Smooth muscle cell of the coronary artery (primary cell): Measurements from ENCODE around the gene DBN1. TPM values are rescaled to one million over a fixed set of nuclear protein-coding genes. Genes with fewer than 3 reads are reported as not detected.

ENCODE experiments used
- total RNA-seq: library from RNA; depleted of rRNA; stranded (reverse); fragments of >200 nt; gene quantifications from 2 replicates; pipeline ENCODE4 v1.2.3, GENCODE V29; 2014; ENCODE audit warnings: low replicate concordance

Gene DBN1
- 150 and 201 TPM in 2 replicates for total RNA-seq

GRCh38 chr5:177473443-177474001, at the start of gene DBN1:
TSS of gene DBN1 (minus strand) at chr5:177473634. CDS start at chr5:177473521, 113 bp downstream.

DNA sequence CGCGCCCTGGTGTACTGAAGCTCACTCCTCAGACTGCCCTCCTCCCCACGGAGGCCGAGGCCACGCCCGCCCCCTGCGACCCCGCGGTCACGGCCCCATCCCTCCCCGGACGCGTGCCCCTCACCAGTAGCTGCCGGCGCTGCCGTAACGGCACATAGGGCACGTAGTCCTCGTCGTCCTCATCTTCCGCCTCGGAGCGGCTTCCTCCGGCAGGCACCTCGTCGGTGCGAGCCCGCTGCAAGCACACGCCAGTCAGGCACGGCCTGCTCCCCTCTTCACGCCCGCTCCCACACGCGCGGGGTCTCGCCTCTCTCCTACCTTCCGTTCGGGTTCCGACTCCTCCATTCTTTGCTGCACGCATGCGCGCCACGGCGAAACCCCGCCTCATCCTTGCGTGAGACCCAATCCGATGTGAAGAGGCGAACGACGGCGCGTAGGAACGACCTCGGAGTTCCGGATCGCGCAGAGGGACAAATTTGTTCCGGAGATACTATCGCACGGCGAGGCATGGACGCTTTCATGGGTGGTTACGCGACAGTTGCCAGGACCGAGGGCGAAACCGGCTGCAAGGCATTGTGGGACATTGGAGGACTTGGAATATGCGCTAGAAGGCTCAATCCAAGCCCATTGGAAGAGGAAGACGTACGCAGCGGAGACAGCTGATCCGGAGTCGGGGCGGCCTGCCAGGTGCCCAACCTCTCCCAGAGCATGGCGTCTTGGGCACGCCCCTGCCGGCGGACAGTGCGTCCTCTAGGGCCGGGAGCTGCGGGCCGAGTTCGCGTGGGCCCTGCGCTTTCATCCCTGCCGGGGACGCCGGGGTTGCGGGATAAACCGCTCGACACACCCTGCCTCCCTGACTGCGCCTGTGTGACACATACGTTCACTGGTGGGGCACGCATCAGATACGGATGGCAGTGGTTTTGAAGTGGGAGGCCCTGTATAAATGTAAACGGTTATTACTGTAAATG, 43.5 kb upstream of the DBN1 start, which contains the start of gene DDX41:
Gene DDX41, minus strand, starts transcription at position 361 of the 968 bp plus-strand sequence. Its CDS starts 16 bp downstream, at position 345.

DNA sequence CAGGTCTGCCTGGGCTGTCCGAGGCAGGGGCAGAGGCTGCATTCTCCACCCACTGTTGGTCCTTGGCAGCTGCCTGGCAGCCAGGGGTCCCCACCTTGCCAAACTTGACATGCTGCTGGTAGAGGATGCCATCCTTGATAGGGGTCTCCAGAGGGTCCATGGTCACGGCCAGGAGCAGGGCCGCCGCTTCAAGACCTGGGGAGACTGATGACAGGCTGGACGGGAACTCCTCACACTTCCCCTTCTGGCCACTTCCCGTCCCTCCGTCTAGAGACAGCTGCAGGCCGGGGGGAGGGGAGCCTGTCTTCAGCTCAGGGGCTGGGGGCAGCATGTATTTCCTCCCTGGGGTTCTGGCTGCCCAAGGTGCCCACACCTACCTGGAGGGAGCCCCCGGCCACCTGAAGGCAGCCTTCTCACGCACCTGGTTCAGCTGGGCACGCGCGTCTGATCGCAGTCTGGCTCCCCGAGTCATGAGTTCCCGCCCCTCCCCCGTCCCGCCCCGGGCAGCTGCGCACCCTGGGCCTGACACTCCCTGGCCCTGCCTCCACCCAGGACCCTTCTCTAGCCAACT, 36.0 kb upstream of the DBN1 start, which contains the start of gene DOK3:
Gene DOK3, minus strand, starts transcription at position 446 of the 571 bp plus-strand sequence. Its CDS starts 286 bp downstream, at position 160.

GRCh38 chr5:177497292-177498012, 24.0 kb upstream of the DBN1 start, which contains the start of gene PDLIM7:
TSS of gene PDLIM7 (minus strand) at chr5:177497604. CDS start at chr5:177496512, 1,092 bp downstream.

GRCh38 chr5:177446200-177447065, 27.0 kb downstream of the DBN1 start, which contains the start of gene PRR7:
TSS of gene PRR7 (plus strand) at chr5:177446814. CDS start at chr5:177455068, 8,254 bp downstream.

GRCh38 chr5:177426566-177427210, 46.7 kb downstream of the DBN1 start, which contains the start of gene GRK6:
TSS of gene GRK6 (plus strand) at chr5:177426676. CDS start at chr5:177426846, 170 bp downstream.

GRCh38 chr5:177409043-177409801, 64.2 kb downstream of the DBN1 start, which contains the start of gene F12:
TSS of gene F12 (minus strand) at chr5:177409564. CDS start at chr5:177409527, 37 bp downstream.

Other genes with a start within 250 kb of the DBN1 start
- gene RAB24, start 169.9 kb downstream of the DBN1 start, total RNA-seq = 25.0 and 33.0 TPM in 2 replicates
- gene PRELID1, start 169.8 kb downstream of the DBN1 start, total RNA-seq = 50.7 and 125 TPM in 2 replicates
- gene MXD3, start 161.7 kb downstream of the DBN1 start, total RNA-seq = 0.23 and 5.3 TPM in 2 replicates
- gene LMAN2, start 122.0 kb downstream of the DBN1 start, total RNA-seq = 415 and 1,275 TPM in 2 replicates
- 1.8 and 2.3 TPM in 2 replicates for gene RGS14, start 115.7 kb downstream of the DBN1 start, total RNA-seq
- not detected in 2 replicates for gene SLC34A1, start 89.2 kb downstream of the DBN1 start, total RNA-seq
- not detected in 2 replicates for gene PFN3, start 73.0 kb downstream of the DBN1 start, total RNA-seq
- 0.12 and 0.90 TPM in 2 replicates for gene F12, start 64.1 kb downstream of the DBN1 start, total RNA-seq
- gene GRK6, start 47.0 kb downstream of the DBN1 start, total RNA-seq = 18.3 and 18.8 TPM in 2 replicates
- gene PRR7, start 26.8 kb downstream of the DBN1 start, total RNA-seq = 2.0 and 6.4 TPM in 2 replicates
- 25.5 and 147 TPM in 2 replicates for gene PDLIM7, start 24.0 kb upstream of the DBN1 start, total RNA-seq
- gene DOK3, start 36.2 kb upstream of the DBN1 start, total RNA-seq = 0.90 and 0.94 TPM in 2 replicates
- gene DDX41, start 43.3 kb upstream of the DBN1 start, total RNA-seq = 138 and 249 TPM in 2 replicates
- gene FAM193B, start 80.9 kb upstream of the DBN1 start, total RNA-seq = 18.0 and 21.5 TPM in 2 replicates
- gene TMED9, start 118.6 kb upstream of the DBN1 start, total RNA-seq = 146 and 251 TPM in 2 replicates
- 29.0 and 45.6 TPM in 2 replicates for gene B4GALT7, start 126.5 kb upstream of the DBN1 start, total RNA-seq